ENCODE results near the gene TMED9. TPM values are rescaled to one million over a fixed set of nuclear protein-coding genes. Genes with fewer than 3 reads are reported as not detected.

Gene TMED9
- total RNA-seq, 4 donors from 2014 or later: 39.6 to 65.6 (median 52.5) TPM

DNA sequence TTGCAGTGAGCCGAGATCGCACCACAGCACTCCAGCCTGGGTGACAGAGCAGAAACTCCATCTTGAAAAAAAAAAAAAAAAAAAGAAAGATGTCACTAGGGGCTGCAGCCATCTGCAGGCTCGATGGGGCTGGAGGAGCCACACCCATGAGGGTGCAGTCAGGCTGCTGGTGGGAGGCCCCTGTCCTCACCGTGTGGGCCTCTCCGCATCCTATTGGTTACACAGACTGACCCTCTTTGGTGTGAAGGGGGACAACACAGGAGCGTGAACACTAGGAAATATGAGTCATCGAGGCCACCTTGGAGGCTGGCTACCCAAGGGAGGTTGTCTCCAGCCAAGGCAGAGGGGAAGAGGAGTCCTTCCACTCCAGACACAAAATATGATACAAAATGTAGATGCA lies 23.7 kb upstream of the TMED9 start:
- TF ChIP-seq POLR2A (IDR thresholded peaks at IDR 0.05) (no peak), CTCF (IDR thresholded peaks at IDR 0.05) (no peak)
- no peaks in the 10 kb centered on the region for H3K4me1 ChIP-seq
- H3K36me3 ChIP-seq: no peaks in the 10 kb centered on the region
- H3K4me3 ChIP-seq: no peak overlapping the region
- DNase-seq: no peak
- no peaks in the 10 kb centered on the region for H3K9me3 ChIP-seq
- H3K27me3 ChIP-seq: no peaks in the 10 kb centered on the region
- H3K27ac ChIP-seq: no peak overlapping the region

GRCh38 chr5:177569894-177570293 lies 22.1 kb upstream of the TMED9 start:
- no peak for TF ChIP-seq POLR2A (IDR thresholded peaks at IDR 0.05)
- no peak for TF ChIP-seq CTCF (IDR thresholded peaks at IDR 0.05)
- Histone ChIP-seq H3K27ac (no peak overlapping the region), H3K4me1 (no peaks in the 10 kb centered on the region), H3K4me3 (no peak overlapping the region), H3K27me3 (no peaks in the 10 kb centered on the region), H3K9me3 (no peaks in the 10 kb centered on the region), H3K36me3 (no peaks in the 10 kb centered on the region)
- no peak for DNase-seq

DNA sequence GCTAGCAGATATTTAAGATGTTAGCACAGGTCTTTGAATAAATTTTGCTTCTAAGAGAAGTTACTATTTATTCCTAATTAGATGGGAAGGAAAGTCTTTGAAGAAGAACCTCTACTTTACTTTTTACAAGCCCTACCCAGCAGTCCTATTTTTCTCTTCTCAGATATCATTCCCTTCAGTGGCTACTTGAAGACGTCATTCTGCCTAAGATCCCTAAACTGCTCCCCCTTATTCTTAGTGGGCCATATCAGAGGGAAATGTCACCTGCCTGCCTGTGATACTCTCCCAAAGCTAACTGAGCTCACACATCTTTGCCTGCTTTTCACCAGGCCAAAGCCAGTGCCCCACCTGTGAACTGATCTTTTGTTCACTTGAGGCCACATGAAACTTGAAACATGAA lies 16.5 kb upstream of the TMED9 start:
- no peaks in the 10 kb centered on the region for H3K27me3 ChIP-seq
- no peaks in the 10 kb centered on the region for H3K36me3 ChIP-seq
- H3K27ac ChIP-seq: no peak overlapping the region
- no peak for DNase-seq
- TF ChIP-seq POLR2A (IDR thresholded peaks at IDR 0.05) (no peak), CTCF (IDR thresholded peaks at IDR 0.05) (no peak)
- no peaks in the 10 kb centered on the region for H3K9me3 ChIP-seq
- no peak overlapping the region for H3K4me3 ChIP-seq
- no peaks in the 10 kb centered on the region for H3K4me1 ChIP-seq

DNA sequence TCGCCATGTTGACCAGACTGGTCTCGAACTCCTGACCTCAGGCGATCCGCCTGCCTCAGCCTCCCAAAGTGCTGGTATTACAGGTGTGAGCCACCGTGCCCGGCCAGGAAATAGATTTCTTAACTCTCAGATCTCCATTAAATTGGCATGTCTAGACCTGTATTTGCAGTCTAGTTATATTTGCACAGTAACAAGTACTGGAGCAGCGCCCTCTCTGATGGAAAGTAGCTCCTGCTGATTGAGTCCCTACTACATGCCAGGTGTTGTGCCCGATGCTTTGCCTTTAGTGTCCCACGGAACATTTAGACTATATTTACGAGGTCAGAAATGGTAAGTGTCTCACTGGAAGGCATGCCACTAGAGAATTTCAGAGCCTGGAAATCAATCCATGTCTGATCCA lies 15.8 kb upstream of the TMED9 start:
- H3K4me1 ChIP-seq: no peaks in the 10 kb centered on the region

GRCh38 chr5:177578316-177578715 lies 13.7 kb upstream of the TMED9 start:
- no peak for DNase-seq
- H3K9me3 ChIP-seq: no peaks in the 10 kb centered on the region
- H3K27ac ChIP-seq: no peak overlapping the region
- TF ChIP-seq POLR2A (IDR thresholded peaks at IDR 0.05) (no peak), CTCF (IDR thresholded peaks at IDR 0.05) (no peak)
- H3K4me1 ChIP-seq: no peaks in the 10 kb centered on the region
- H3K27me3 ChIP-seq: no peaks in the 10 kb centered on the region
- H3K4me3 ChIP-seq: no peak overlapping the region
- no peaks in the 10 kb centered on the region for H3K36me3 ChIP-seq

More for the DNA sequence above, 15.8 kb upstream of the TMED9 start:
- Histone ChIP-seq H3K9me3 (no peaks in the 10 kb centered on the region), H3K4me3 (no peak overlapping the region), H3K36me3 (no peaks in the 10 kb centered on the region), H3K27me3 (no peaks in the 10 kb centered on the region), H3K27ac (no peak overlapping the region)
- DNase-seq: no peak
- no peak for TF ChIP-seq CTCF (IDR thresholded peaks at IDR 0.05)

DNA sequence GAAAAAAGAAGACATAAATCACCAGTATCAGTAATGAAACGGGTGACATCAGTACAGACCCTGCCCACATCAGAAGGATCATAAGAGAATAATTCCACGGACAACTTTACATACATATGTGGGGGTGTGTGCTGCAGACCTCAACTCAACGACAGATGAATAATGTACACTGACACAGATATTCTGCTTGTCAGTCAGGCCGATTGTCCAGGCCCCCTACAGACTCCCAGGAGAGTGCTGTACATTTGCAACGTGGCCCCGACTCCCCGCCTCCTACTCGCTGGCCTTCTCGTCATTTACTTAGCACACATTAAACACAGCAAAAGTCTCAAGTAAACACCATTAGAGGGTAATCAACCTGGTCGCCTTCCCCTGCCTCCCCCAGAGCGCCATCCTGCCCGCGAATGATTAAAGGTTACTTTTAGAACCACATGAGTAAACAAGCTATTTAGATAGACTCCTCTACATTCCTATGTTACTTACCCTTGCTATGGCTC lies 3.5 kb upstream of the TMED9 start:
- Histone ChIP-seq H3K9me3 (no peaks in the 10 kb centered on the region), H3K4me1 (peaks cover 0 to 9% (median 0%) of the 10 kb centered on the region in 4 donors), H3K36me3 (peaks cover 0 to under 1% (median 0%) of the 10 kb centered on the region in 3 donors), H3K4me3 (no peak overlapping the region), H3K27me3 (no peaks in the 10 kb centered on the region), H3K27ac (no peak overlapping the region)
- TF ChIP-seq POLR2A (IDR thresholded peaks at IDR 0.05) (no peak), CTCF (IDR thresholded peaks at IDR 0.05) (no peak)
- no peak for DNase-seq
